D341Med (cell line): Measurements from ENCODE around the gene TBCD.

Experiments
- DNase-seq: peaks from one replicate; pipeline ENCODE4 v3.0.0; 2012; ENCODE audit warnings: low spot score

TBCD gene

GRCh38 chr17:82907797-82908542 is 156.1 kb downstream of the TBCD start:
- no peak for DNase-seq

GRCh38 chr17:82908543-82909160 is 156.8 kb downstream of the TBCD start:
- no peak for DNase-seq

DNA sequence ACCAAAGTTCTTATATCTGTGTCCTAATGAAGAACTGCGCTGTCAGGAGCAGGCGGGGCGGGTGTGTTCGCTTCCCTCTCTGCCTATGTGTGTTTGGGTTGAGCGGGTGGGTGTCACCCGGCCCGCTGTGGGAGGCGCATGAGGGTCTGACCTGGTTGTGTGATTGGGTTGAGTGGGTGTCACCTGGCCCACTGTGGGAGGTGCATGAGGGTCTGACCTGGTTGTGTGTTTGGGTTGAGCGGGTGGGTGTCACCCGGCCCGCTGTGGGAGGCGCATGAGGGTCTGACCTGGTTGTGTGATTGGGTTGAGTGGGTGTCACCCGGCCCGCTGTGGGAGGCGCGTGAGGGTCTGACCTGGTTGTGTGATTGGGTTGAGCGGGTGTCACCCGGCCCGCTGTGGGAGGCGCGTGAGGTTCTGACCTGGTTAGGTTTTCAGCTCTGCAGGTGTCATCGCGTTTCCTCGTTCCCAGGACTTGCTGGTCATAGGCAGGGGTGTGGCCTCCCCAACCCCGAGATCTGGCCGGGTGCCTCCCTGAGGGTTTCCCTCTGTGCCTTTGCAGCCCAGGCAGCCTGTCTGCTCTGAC is 157.5 kb downstream of the TBCD start:
- DNase-seq, result no peak

GRCh38 chr17:82910041-82910481 is 158.2 kb downstream of the TBCD start:
- DNase-seq, result no peak

DNA sequence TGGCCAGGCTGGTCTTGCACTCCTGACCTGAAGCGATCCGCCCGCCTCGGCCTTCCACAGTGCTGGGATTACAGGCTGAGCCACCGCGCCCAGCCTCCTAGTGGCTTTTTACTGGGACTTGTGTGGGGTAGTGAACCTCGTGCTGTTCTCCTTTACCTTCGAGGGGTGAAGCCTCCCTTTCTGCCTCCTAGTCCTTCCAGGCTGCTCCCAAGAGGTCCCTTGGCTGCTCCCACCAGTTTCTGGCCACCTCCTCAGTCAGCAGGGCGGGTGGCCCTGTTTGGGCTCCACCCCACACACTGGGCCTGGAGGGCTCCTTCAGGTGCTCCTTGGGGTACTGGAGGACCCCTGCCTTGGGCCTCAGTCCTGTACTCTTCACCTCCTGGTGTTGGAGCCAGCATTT is 158.9 kb downstream of the TBCD start:
- DNase-seq, result no peak

DNA sequence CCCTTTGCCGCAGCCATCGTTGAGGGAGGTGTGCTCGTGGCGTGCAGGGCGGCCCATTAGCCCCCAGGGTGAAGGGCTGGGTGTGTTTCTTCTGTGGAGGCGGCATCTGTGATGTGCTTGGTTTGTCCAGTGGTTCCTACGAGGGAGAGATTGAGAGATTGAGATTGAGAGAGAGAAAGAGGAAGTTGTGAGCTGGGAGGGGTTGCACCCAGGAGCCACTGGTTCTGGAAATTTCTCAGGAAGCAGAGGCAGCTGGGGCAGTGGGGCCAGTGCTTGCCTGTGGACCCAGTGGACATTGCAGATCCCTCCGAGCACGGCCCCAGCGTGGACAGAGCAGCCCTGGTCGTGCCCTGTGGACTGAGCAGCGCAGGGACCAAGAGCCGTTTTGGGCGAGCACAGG is 160.0 kb downstream of the TBCD start:
- no peak for DNase-seq

- no peak for DNase-seq
Observed at GRCh38 chr17:82912484-82913089, 160.7 kb downstream of the TBCD start.

GRCh38 chr17:82913304-82914043 is 161.6 kb downstream of the TBCD start:
- DNase-seq, result peak; percentile 68

- no peak for DNase-seq
Observed at GRCh38 chr17:82914375-82914774, 162.5 kb downstream of the TBCD start.

DNA sequence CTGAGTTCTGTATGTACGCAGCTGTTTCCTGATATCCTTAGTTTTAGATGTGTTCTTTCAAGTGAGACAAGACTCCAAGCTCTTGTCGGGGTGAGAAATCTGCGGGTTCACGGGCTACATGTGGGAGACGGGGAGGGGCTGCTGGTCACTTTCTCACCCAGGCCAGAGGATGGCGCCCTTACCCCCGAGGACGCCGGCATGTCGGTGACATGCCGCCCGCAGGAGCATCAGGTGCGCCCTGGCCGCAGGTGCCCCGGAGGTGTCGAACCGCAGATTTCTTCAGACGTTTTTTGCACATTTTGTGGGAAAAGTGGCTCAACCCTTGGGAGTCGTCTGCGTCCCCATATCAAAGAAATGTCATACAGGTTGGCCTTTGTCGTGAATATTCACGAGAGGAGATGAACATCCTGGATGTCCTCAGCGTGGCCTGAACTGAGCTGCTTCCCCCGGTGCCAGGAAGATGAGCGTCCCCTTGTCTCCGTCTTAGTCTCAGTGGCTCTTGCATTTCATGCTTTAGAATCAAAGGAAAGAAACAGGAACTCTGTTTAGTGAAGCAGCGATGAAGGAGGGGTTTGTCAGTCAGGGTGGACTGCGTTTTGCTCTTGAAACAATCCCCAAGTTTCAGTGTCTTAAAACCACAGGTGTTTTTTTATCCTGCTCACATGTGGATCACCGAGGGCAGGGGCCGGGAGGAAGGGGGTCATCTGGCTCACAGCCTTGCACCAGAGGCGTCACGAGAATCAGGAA is 163.3 kb downstream of the TBCD start:
- DNase-seq, result no peak

- DNase-seq, result no peak
Observed at GRCh38 chr17:82915757-82916027, 163.8 kb downstream of the TBCD start.

GRCh38 chr17:82917699-82918345 is 166.0 kb downstream of the TBCD start:
- DNase-seq, result peak; percentile 76

GRCh38 chr17:82918508-82918907 is 166.6 kb downstream of the TBCD start:
- no peak for DNase-seq

DNA sequence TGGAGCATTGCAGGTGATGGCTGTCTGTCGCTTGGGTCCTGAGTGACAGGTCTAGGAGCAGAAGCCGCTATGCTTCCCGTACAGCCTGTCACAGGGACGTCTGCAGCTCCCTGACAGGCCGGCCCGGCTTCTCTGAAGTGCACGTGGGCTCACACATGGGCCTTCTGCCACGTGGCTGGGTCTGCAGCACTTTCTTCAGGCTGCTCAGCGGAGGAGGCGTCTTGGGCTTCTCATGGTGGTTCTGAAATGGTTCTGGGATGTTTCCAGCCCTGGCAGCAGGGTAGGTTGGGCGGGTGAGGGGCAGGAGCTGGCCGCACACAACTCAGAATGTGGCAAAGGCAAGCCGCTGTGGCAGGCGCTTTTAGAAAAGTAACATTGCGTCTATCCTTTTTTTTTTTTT is 168.3 kb downstream of the TBCD start:
- no peak for DNase-seq

GRCh38 chr17:82920715-82921114 is 168.8 kb downstream of the TBCD start:
- DNase-seq, result no peak

- no peak for DNase-seq
Observed at GRCh38 chr17:82921426-82921825, 169.6 kb downstream of the TBCD start.

DNA sequence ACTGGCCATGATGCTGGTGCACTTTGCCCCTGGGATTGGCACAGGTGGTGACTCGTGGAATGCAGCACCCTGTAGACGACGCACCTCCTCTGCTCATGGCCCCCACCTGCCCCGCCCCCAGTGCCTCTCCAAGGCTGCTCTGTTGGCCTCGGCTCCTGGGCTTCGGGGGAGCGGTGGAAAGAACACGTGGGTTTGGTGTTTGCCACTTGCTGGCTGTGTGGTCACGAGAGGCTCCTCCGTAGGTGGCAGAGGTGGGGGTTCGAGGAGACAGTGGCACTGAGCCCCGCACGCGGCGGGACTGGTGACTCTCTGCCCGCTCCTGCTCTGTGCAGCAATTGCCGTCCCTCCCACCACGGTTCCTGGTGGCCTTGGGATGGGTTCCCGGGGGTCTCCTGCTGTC is 170.8 kb downstream of the TBCD start:
- no peak for DNase-seq

GRCh38 chr17:82923366-82924113 is 171.7 kb downstream of the TBCD start:
- DNase-seq, result no peak

DNA sequence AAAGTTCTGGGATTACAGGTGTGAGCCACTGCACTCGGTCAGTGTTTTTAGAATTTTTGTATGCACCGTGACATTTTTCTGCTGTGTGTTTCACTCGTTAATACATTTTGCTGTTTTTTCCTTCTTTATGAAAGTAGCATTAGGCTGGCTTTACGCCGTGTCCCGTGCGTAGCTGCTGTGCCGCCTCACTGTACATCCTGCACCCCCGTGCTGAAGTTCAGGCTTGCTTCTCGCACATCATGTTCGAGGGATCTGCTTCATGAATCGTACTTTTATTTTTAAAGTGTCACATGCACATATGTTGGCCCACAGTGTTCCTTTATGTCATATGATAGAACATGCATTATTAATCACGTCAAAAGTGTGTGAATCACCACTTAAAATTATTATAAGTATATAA is 172.3 kb downstream of the TBCD start:
- no peak for DNase-seq

- no peak for DNase-seq
Observed at GRCh38 chr17:82924812-82925211, 172.9 kb downstream of the TBCD start.

GRCh38 chr17:82925336-82925735 is 173.5 kb downstream of the TBCD start:
- DNase-seq, result no peak
